WTC11 (cell line): Measurements from ENCODE around the gene ZNF394. TPM values are rescaled to one million over a fixed set of nuclear protein-coding genes. Genes with fewer than 3 reads are reported as not detected.

Source experiments
- ATAC-seq: fragments of 200-7000 bp; cut with Tn5 transposase; 2 replicates; pipeline ENCODE4 v1.10.0; 2021; ENCODE audit warnings: mild to moderate bottlenecking, moderate library complexity
- CTCF ChIA-PET: fragments of 300-600 bp; sonication (Branson Sonifier 250); formaldehyde crosslinking; loops from one replicate; lab custom pipeline; 2021; ENCODE audit warnings: antibody characterized with exemption; lab: Charles Lee
- POLR2A ChIA-PET: fragments of 350-600 bp; sonication (Branson Sonifier 250); formaldehyde crosslinking; loops from one replicate; lab custom pipeline; 2021; ENCODE audit warnings: antibody characterized with exemption; lab: Charles Lee
- DNase-seq: peaks from one replicate; pipeline ENCODE4 v3.0.0; 2021; ENCODE audit warnings: low spot score
- H3K27ac Mint-ChIP-seq: 2 replicates; pipeline ENCODE4 v1.8.0; 2021; ENCODE audit warnings: mixed read lengths
- H3K27me3 Mint-ChIP-seq: 2 replicates; pipeline ENCODE4 v1.8.0; 2021; ENCODE audit warnings: low read depth, mild to moderate bottlenecking, moderate library complexity, mixed read lengths
- H3K36me3 Mint-ChIP-seq: 2 replicates; pipeline ENCODE4 v1.8.0; 2021; ENCODE audit warnings: mixed read lengths
- H3K4me1 Mint-ChIP-seq: 2 replicates; pipeline ENCODE4 v1.8.0; 2022; ENCODE audit warnings: mixed read lengths
- H3K4me3 Mint-ChIP-seq: 2 replicates; pipeline ENCODE4 v1.8.0; 2021; ENCODE audit warnings: mild to moderate bottlenecking, moderate library complexity, mixed read lengths
- H3K9me3 Mint-ChIP-seq: 2 replicates; pipeline ENCODE4 v1.8.0; 2021; ENCODE audit warnings: mixed read lengths
- AFF4 ChIP-seq: sonication (generic); formaldehyde crosslinking; IDR thresholded peaks from 2 replicates; pipeline ENCODE4 v1.8.1; 2023; ENCODE audit warnings: mild to moderate bottlenecking, missing genetic modification reagents, borderline replicate concordance
- AR ChIP-seq: fragments of 250-450 bp; sonication (Bioruptor Pico); IDR thresholded peaks from 2 replicates; pipeline ENCODE4 v1.9.0; 2021; ENCODE audit warnings: mild to moderate bottlenecking
- ATF2 ChIP-seq: sonication (generic); formaldehyde crosslinking; IDR thresholded peaks from 2 replicates; pipeline ENCODE4 v1.8.1; 2022; ENCODE audit warnings: low read depth, missing genetic modification reagents, borderline replicate concordance
- ATF3 ChIP-seq: sonication (generic); formaldehyde crosslinking; conservative IDR thresholded peaks from 2 replicates; pipeline ENCODE4 v1.8.1; 2022; ENCODE audit warnings: mild to moderate bottlenecking, missing genetic modification reagents
- CBFB ChIP-seq: sonication (generic); formaldehyde crosslinking; IDR thresholded peaks from 2 replicates; pipeline ENCODE4 v1.8.1; 2022; ENCODE audit warnings: mild to moderate bottlenecking, low read depth, missing genetic modification reagents
- CREM ChIP-seq: sonication (generic); formaldehyde crosslinking; IDR thresholded peaks from 2 replicates; pipeline ENCODE4 v1.8.1; 2022; ENCODE audit warnings: mild to moderate bottlenecking, missing genetic modification reagents, moderate library complexity
- CTCF ChIP-seq: fragments of 200-600 bp; IDR thresholded peaks from 2 replicates; pipeline ENCODE4 v1.8.0; 2022; ENCODE audit warnings: antibody characterized with exemption
- E2F5 ChIP-seq: sonication (generic); formaldehyde crosslinking; IDR thresholded peaks from 2 replicates; pipeline ENCODE4 v1.8.1; 2022; ENCODE audit warnings: mild to moderate bottlenecking, moderate library complexity, missing genetic modification reagents
- EMX1 ChIP-seq: fragments of 250-450 bp; sonication (Bioruptor Pico); IDR thresholded peaks from 2 replicates; pipeline ENCODE4 v1.8.0; 2021; ENCODE audit warnings: mild to moderate bottlenecking
- HMGXB4 ChIP-seq: sonication (generic); formaldehyde crosslinking; IDR thresholded peaks from 2 replicates; pipeline ENCODE4 v1.8.1; 2023; ENCODE audit warnings: mild to moderate bottlenecking, moderate library complexity, missing genetic modification reagents
- MAX ChIP-seq: sonication (generic); formaldehyde crosslinking; IDR thresholded peaks from 2 replicates; pipeline ENCODE4 v1.8.0; 2022; ENCODE audit warnings: mild to moderate bottlenecking, missing genetic modification reagents
- OVOL2 ChIP-seq: fragments of 250-450 bp; sonication (Bioruptor Pico); IDR thresholded peaks from 2 replicates; pipeline ENCODE4 v1.9.0; 2021; ENCODE audit warnings: mild to moderate bottlenecking, borderline replicate concordance
- TEAD4 ChIP-seq: sonication (generic); formaldehyde crosslinking; IDR thresholded peaks from 2 replicates; pipeline ENCODE4 v1.8.0; 2022; ENCODE audit warnings: mild to moderate bottlenecking, missing genetic modification reagents
- USF1 ChIP-seq: sonication (generic); formaldehyde crosslinking; IDR thresholded peaks from 2 replicates; pipeline ENCODE4 v1.8.0; 2022; ENCODE audit warnings: mild to moderate bottlenecking, missing genetic modification reagents
- ZNF232 ChIP-seq: sonication (generic); formaldehyde crosslinking; IDR thresholded peaks from 2 replicates; pipeline ENCODE4 v1.8.0; 2022; ENCODE audit warnings: mild to moderate bottlenecking, missing genetic modification reagents
- ZNF416 ChIP-seq: fragments of 250-450 bp; sonication (Bioruptor Pico); IDR thresholded peaks from 2 replicates; pipeline ENCODE4 v1.9.0; 2021; ENCODE audit warnings: mild to moderate bottlenecking, inconsistent platforms
- ZNF423 ChIP-seq: fragments of 250-450 bp; sonication (Bioruptor Pico); IDR thresholded peaks from 2 replicates; pipeline ENCODE4 v2.1.2; 2022; ENCODE audit warnings: mild to moderate bottlenecking, moderate library complexity
- ZSCAN18 ChIP-seq: fragments of 250-450 bp; sonication (Bioruptor Pico); IDR thresholded peaks from 2 replicates; pipeline ENCODE4 v2.1.2; 2022; ENCODE audit warnings: mild to moderate bottlenecking, moderate library complexity
- total RNA-seq: library from RNA; stranded (reverse); gene quantifications from 3 replicates; pipeline ENCODE4 v1.2.3, GENCODE V29; 2021

The ZNF394 gene
- total RNA-seq, 1 experiment from 2014 or later, result 24.0 TPM

GRCh38 chr7:99449326-99449725 is 50.8 kb downstream of the ZNF394 start (continued):
- TF ChIP-seq HMGXB4 (CRISPR knock-in tag) (no peak), CTCF (no peak), AFF4 (CRISPR knock-in tag) (no peak)

- DNase-seq, result no peak
- peaks cover 62% of the 10 kb centered on the region for H3K36me3 Mint-ChIP-seq
- H3K4me1 Mint-ChIP-seq, result no peaks in the 10 kb centered on the region
- POLR2A ChIA-PET, result no interaction called here
- no peaks in the 10 kb centered on the region for H3K27me3 Mint-ChIP-seq
- CTCF ChIA-PET, result interaction anchor here (0.6 kb wide), 1 partner anchor 11 kb away, joined by 6 read pairs; the partner anchor contains the start of gene PTCD1
- H3K4me3 Mint-ChIP-seq, result no peak overlapping the region
- no peaks in the 10 kb centered on the region for H3K9me3 Mint-ChIP-seq
- H3K27ac Mint-ChIP-seq, result no peak overlapping the region
- ATAC-seq, result no peak
- TF ChIP-seq CTCF, result no peak
- no peak for TF ChIP-seq ZNF423
- no peak for TF ChIP-seq ATF2 (CRISPR knock-in tag)
- no peak for TF ChIP-seq ZNF232
- no peak for TF ChIP-seq USF1
- no peak for TF ChIP-seq MAX
- no peak for TF ChIP-seq CREM
- TF ChIP-seq AR (CRISPR knock-in tag), result no peak
- TF ChIP-seq E2F5 (CRISPR knock-in tag), result no peak
- TF ChIP-seq EMX1, result no peak
- no peak for TF ChIP-seq TEAD4
- TF ChIP-seq ZSCAN18 (CRISPR knock-in tag), result no peak
- no peak for TF ChIP-seq OVOL2 (CRISPR knock-in tag)
- TF ChIP-seq CBFB (CRISPR knock-in tag), result no peak
- no peak for TF ChIP-seq ZNF416
- TF ChIP-seq ATF3 (CRISPR knock-in tag), result no peak
These were observed 51.2 kb downstream of the ZNF394 start for GRCh38 chr7:99448855-99449254.
